HT-29 (cell line): ENCODE measurements around the gene BRD3. TPM values are rescaled to one million over a fixed set of nuclear protein-coding genes. Genes with fewer than 3 reads are reported as not detected.

ENCODE experiments used
- DNase-seq: peaks from one replicate; pipeline ENCODE4 v3.0.0-alpha.2; 2015; ENCODE audit warnings: low spot score
- total RNA-seq: library from RNA; depleted of rRNA; stranded (reverse); fragments of >200 nt; shearing (Covaris generic); gene quantifications from 2 replicates; pipeline ENCODE4 v1.2.3, GENCODE V29; 2014

BRD3 gene
- total RNA-seq, 1 experiment from 2014 or later = 21.8 TPM

GRCh38 chr9:134054891-134055811, 12.7 kb downstream of the BRD3 start:
- DNase-seq = no peak

- DNase-seq = no peak
Observed at GRCh38 chr9:134053941-134054761, 13.7 kb downstream of the BRD3 start.

GRCh38 chr9:134053401-134053871, 14.4 kb downstream of the BRD3 start:
- DNase-seq = no peak

- no peak for DNase-seq
Observed at GRCh38 chr9:134052941-134053340, 14.9 kb downstream of the BRD3 start.

GRCh38 chr9:134052491-134052890, 15.3 kb downstream of the BRD3 start:
- DNase-seq = no peak

GRCh38 chr9:134051319-134051718, 16.5 kb downstream of the BRD3 start:
- DNase-seq = no peak

- DNase-seq = no peak
Observed at GRCh38 chr9:134050726-134051125, 17.1 kb downstream of the BRD3 start.

GRCh38 chr9:134049772-134050588, 17.8 kb downstream of the BRD3 start:
- DNase-seq = peak; percentile 12

- DNase-seq = no peak
Observed at GRCh38 chr9:134049236-134049635, 18.6 kb downstream of the BRD3 start.

GRCh38 chr9:134048582-134048968, 19.3 kb downstream of the BRD3 start:
- no peak for DNase-seq

- DNase-seq = no peak
Observed at GRCh38 chr9:134047868-134048581, 19.8 kb downstream of the BRD3 start.

- DNase-seq = no peak
Observed at GRCh38 chr9:134046894-134047681, 20.7 kb downstream of the BRD3 start.

GRCh38 chr9:134045841-134046544, 21.8 kb downstream of the BRD3 start:
- DNase-seq = no peak

- no peak for DNase-seq
Observed at GRCh38 chr9:134044944-134045343, 22.9 kb downstream of the BRD3 start.

GRCh38 chr9:134043531-134043988, 24.3 kb downstream of the BRD3 start:
- no peak for DNase-seq

- DNase-seq = no peak
Observed at GRCh38 chr9:134041649-134041962, 26.2 kb downstream of the BRD3 start.

- DNase-seq = no peak
Observed at GRCh38 chr9:134040781-134041648, 26.8 kb downstream of the BRD3 start.

- DNase-seq = no peak
Observed at GRCh38 chr9:134040176-134040565, 27.7 kb downstream of the BRD3 start.
